ENCODE results near the gene MYO9B.
"Not testable (repeated sequence)": the region's sequence is repeated elsewhere in the genome, so short reads cannot be mapped to it uniquely, and the experiment has no call there.

Gene MYO9B

DNA sequence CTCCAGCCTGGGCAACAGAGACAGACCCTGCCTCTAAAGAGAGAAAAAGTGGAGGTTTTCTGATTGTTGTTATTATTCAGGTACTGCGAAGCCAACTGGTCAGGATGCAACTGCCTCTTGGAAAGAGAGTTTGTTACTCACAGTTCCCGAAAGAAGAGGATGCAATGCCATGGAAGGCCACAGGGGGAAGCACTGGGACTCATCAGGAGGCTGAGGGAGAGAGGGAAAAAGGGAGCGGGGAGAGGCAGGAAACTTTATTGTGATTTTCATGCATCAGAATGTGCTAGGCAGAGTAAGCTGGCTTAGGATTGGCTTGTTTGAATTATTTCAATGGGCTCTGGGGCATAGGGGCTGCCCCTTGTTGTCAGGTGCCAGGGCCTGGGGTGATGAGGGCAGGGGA, 27.6 kb downstream of the MYO9B start:
- TF ChIP-seq, protein P1, sequence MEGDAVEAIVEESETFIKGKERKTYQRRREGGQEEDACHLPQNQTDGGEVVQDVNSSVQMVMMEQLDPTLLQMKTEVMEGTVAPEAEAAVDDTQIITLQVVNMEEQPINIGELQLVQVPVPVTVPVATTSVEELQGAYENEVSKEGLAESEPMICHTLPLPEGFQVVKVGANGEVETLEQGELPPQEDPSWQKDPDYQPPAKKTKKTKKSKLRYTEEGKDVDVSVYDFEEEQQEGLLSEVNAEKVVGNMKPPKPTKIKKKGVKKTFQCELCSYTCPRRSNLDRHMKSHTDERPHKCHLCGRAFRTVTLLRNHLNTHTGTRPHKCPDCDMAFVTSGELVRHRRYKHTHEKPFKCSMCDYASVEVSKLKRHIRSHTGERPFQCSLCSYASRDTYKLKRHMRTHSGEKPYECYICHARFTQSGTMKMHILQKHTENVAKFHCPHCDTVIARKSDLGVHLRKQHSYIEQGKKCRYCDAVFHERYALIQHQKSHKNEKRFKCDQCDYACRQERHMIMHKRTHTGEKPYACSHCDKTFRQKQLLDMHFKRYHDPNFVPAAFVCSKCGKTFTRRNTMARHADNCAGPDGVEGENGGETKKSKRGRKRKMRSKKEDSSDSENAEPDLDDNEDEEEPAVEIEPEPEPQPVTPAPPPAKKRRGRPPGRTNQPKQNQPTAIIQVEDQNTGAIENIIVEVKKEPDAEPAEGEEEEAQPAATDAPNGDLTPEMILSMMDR (IDR thresholded peaks at IDR 0.05): no peak
- DNase-seq (ENCODE audit: low spot score): no peak
- no peak overlapping the region for H3K4me3 ChIP-seq
- peak overlapping the region in 1 of 2 donors; percentile 28 for H3K27ac ChIP-seq

DNA sequence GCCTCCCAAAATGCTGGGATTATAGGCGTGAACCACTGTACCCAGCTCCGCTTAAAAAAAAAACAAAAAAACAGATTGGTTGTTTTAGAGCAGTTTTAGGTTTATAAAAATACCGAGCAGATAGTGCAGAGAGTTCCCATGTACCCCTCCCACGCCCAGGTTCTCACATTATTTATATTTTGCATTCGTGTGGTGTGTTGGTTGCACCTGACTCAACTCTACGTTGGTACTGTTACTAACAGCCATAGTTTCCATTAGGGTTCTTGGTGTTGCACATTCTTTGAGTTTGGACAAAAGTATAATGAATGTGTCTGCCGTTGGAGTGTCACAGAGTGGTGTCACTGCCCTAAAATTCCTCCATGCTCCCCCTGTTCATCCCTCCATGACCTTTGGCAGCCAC, 29.1 kb downstream of the MYO9B start:
- Histone ChIP-seq H3K4me3 (no peak overlapping the region), H3K27ac (no peak overlapping the region)
- TF ChIP-seq, protein P1 (IDR thresholded peaks at IDR 0.05): no peak
- DNase-seq (ENCODE audit: low spot score): no peak

DNA sequence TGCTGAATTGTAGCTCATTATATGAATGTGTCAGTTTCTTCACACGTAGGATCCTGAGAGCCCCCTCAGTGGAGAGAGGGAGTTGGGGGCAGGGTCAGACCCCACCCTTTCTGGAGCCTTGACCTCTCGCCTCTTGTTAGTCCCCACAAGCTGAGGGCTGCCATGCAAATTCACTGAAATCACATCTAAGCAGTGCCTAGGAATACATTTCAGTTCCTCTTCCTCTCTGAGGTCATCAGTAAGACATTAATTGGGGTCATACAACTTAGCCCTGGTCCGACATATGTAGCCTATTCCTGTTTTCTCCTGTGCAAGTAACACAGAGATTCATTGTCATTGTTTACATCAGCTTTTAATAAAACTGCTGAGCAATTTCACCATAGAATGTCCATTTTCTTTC, 30.0 kb downstream of the MYO9B start:
- Histone ChIP-seq H3K27ac (peak overlapping the region in 1 of 2 donors; percentile 54), H3K4me3 (no peak overlapping the region)
- DNase-seq (ENCODE audit: low spot score): no peak
- TF ChIP-seq, protein P1 (IDR thresholded peaks at IDR 0.05): no peak

DNA sequence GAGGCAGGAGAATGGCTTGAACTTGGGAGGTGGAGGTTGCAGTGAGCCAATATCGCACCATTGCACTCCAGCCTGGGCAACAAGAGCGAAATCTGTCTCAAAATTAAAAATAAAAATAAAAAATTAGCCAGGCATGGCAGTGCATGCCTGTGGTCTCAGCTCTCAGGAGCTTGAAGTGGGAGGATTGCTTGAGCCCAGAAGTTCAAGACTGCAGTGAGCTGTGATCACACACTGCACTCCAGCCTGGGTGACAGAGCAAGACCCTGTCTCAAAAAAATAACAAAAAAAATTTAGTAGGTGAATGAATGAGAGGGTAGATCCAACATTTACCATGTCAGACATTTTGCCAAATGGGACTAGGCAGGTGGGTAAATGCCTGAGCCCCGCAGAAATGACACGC, 31.4 kb downstream of the MYO9B start:
- DNase-seq (ENCODE audit: low spot score); H3K4me3 ChIP-seq: not testable (repeated sequence)
- peak overlapping the region; percentile 89 to 93 for H3K27ac ChIP-seq

DNA sequence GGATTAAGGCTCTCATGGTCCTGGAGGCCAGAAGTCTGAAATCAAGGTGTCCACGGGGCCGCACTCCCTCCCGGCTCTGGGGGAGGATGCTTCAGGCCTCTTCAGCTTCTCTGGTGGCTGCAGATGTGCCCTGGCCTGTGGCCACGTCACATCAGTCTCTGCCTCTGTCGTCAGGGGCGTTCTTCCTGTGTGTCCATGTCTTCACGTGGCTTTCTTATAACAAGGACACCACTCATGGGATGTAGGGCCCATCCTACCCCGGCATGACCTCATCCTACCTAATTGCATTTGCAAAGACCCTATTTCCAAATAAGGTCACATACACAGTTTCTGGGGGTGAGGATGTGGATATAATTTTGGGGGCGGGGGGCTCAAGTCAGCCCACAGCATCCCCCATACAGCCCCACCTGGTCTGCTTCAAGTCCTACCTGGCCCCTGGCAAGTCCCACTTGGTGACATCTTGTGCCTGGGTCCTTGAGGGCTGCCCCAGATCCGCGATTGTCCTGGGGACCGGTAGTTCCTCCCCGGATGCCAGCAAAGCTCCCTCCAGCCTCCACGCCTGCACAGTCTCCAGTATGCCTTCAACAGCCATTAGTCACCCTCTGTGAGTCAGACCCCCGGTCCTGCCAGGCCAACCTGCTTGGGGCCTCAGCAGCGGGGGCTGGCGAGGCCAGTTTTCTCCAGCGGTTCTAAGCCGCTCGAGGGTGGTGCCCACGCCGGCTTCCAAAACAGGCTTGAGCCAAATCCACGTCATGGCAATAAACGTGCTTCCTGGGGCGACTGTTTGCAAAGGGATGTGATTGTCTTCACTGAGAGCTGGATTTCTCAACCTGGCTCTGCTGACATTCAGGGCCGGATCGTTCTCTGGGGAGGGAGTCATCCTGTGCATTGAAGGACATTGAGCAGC, 32.2 kb downstream of the MYO9B start:
- DNase-seq (ENCODE audit: low spot score): peak; percentile 97
- Histone ChIP-seq H3K27ac (peak overlapping the region; percentile 89 to 93), H3K4me3 (peak overlapping the region; percentile 42)
- TF ChIP-seq, protein P1 (IDR thresholded peaks at IDR 0.05): no peak

DNA sequence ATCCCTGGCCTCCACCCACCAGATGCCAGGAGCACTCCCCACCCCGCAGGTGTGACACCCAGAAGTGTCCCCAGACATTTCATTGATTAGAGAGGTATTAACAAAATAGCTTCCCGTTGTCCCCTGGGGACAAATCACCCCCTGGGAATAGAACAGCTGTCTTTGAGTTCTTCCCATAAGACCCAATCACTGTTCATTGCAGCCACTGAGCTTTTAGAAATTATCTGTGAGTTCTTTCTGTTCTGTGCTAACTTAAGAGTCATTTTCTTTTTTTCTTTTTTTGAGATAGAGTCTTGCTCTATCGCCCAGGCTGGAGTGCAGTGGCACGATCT, 32.8 kb downstream of the MYO9B start:
- peak overlapping the region; percentile 42 for H3K4me3 ChIP-seq
- no peak for DNase-seq (ENCODE audit: low spot score)
- peak overlapping the region; percentile 89 to 93 for H3K27ac ChIP-seq
- TF ChIP-seq, protein P1 (IDR thresholded peaks at IDR 0.05): no peak

DNA sequence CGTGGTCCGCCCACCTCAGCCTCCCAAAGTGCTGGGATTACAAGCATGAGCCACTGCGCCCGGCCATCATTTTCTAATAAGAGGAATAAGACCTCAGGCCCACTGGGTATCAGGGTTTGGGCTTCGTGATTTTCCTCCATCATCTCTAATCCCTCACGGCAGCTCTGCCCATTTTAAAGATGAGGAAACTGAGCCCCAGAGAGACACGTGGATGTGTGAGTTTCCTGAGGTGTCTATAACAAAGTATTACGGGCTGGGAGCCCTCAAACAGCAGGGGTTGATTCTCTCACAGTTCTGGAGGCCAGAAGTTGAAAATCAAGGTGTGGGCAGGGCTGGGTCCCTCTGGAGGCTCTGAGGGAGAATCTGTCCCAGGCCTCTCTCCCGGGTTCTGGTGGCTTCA, 33.7 kb downstream of the MYO9B start:
- TF ChIP-seq, protein P1 (IDR thresholded peaks at IDR 0.05): no peak
- no peak for DNase-seq (ENCODE audit: low spot score)
- H3K27ac ChIP-seq: peak overlapping the region; percentile 17 to 64
- H3K4me3 ChIP-seq: no peak overlapping the region

Measured in coronary artery (tissue), 2 donors.